ENCODE results near the gene FRRS1L.

The FRRS1L gene

DNA sequence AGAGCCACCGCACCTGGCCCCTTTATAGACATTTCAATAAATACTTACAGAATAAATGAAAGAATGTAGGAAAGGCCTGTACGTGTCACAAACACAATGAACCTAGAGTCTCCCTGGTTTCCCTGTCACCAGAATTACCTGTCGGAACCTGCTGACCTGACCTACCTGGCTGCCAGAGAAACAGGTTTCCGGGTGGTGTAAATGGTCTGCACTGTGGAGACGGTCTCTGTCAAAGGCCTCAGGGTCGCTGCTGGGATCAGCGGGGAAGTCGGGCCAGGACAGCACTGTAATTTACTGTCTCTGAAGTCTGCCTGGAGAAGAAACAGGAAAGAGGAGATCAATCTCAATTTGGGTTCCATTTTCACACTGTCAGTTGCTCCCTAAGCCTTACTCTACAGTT, 9.3 kb upstream of the FRRS1L start:
- DNase-seq (ENCODE audit: low read depth) = no peak

GRCh38 chr9:109172935-109173334, 5.9 kb upstream of the FRRS1L start:
- DNase-seq (ENCODE audit: low read depth) = no peak

DNA sequence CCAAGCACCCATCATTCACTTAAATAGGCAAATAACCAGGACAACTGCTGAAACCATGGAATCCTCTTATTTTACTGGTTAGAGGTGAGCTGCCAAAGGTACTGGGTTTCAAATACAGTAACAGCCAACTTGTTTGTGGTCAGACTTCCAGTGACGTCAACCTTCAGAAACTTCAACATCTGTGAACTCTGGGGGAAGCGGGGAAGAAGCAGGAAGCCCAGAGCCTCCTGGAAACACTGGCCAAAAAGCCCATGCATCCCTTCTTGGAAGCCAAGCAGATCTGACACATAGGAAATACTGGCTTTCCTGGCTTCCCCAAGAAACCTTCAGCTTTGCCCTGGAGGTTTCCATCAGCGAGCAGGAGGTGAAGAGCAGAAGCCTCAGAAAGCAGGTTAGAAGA, 4.9 kb upstream of the FRRS1L start:
- no peak for DNase-seq (ENCODE audit: low read depth)

- no peak for DNase-seq (ENCODE audit: low read depth)
These were observed 1.1 kb upstream of the FRRS1L start for GRCh38 chr9:109168170-109168569.

DNA sequence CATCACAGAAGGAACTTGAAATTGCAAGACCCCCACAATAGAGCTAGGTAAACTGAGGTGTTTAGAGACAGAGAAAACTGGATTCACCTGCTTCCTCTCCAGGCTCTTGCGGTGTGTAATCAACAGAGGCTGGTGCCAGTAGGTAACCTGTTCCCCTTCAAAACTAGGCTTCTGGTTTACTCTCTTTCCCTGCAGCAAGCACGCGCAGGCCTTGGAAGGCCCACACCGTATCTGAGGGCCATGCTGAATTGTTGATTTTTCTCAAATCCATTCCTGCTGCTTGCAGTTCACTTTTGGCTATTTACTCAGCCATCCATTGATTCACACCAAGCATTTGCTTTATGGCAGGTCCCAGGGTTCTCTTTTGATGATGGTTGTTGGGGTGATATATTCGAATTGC, 667 bp upstream of the FRRS1L start:
- DNase-seq (ENCODE audit: low read depth) = no peak

DNA sequence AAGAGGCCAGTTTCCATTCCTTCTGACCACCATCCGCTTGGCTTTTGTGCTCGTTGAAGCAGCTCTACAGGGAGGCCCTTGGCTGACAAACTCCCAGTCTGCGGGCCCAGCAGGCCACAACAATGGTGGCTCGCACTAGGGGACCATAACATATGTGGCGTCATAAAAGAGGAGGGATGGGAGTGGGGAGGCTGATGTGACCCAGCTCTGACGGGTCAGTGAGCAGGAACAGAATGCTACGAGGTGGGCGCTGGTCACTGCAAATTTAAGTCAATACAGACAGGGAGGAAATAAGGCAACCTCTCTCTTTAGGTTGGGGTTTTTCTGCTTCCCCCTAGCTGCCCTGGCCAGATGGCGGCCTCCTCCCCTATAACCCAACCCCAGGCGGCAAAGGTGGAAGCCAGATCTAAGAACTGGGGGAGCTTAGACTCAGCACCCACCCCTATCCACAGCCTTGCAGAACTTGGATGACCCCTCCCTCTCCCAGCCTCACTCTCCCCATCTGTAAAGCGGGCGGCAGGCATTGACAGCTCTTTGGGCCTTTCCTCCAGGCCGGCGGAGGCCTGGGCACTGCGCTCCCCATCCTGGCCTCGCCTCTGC, 778 bp downstream of the FRRS1L start:
- no peak for DNase-seq (ENCODE audit: low read depth)

- no peak for DNase-seq (ENCODE audit: low read depth)
These were observed 3.0 kb downstream of the FRRS1L start for GRCh38 chr9:109164042-109164441.

- DNase-seq (ENCODE audit: low read depth) = no peak
These were observed 3.9 kb downstream of the FRRS1L start for GRCh38 chr9:109163194-109163593.

- no peak for DNase-seq (ENCODE audit: low read depth)
These were observed 4.4 kb downstream of the FRRS1L start for GRCh38 chr9:109162677-109163076.

- no peak for DNase-seq (ENCODE audit: low read depth)
These were observed 5.6 kb downstream of the FRRS1L start for GRCh38 chr9:109161471-109161870.

DNA sequence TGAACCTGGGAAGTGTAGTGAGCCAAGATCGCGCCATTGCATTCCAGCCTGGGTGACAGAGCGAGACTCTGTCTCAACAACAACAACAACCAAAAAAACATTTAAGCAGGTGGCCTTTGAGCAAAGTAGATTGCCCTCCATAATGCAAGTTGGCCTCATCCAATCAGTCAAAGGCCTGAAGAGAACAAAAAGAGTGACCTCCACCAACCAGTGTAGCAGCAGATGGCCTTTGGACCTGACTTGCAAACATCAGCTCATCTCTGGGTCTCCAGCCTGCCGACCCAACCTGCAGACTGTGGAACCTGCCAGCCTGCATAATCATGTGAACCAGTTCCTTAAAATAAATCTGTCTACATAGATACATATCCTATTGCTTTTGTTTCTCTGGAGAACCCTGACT, 7.5 kb downstream of the FRRS1L start:
- no peak for DNase-seq (ENCODE audit: low read depth)

- DNase-seq (ENCODE audit: low read depth) = no peak
These were observed 8.4 kb downstream of the FRRS1L start for GRCh38 chr9:109158651-109159050.

GRCh38 chr9:109156708-109157107, 10.3 kb downstream of the FRRS1L start:
- DNase-seq (ENCODE audit: low read depth) = no peak

GRCh38 chr9:109150925-109151545, 16.0 kb downstream of the FRRS1L start:
- no peak for DNase-seq (ENCODE audit: low read depth)

GRCh38 chr9:109149722-109150121, 17.3 kb downstream of the FRRS1L start:
- no peak for DNase-seq (ENCODE audit: low read depth)

DNA sequence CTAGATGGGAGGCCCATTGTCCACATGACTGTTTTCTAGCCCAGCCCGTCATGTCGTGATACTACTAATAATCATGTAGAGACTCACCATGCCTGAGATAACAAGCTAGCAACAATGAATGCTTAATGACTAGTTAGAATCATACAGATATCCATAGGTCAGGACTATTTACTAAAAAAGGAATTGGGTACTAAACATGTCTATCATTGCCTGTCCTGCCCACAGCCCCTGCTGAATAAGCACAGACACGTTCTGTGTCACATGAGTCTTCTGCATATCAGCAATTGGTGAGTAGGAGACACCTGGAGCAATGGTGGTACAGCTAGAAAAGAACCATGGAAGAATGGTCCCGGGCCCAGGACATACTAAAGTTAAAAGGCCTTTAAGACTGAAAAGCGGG, 18.0 kb downstream of the FRRS1L start:
- DNase-seq (ENCODE audit: low read depth) = no peak

DNA sequence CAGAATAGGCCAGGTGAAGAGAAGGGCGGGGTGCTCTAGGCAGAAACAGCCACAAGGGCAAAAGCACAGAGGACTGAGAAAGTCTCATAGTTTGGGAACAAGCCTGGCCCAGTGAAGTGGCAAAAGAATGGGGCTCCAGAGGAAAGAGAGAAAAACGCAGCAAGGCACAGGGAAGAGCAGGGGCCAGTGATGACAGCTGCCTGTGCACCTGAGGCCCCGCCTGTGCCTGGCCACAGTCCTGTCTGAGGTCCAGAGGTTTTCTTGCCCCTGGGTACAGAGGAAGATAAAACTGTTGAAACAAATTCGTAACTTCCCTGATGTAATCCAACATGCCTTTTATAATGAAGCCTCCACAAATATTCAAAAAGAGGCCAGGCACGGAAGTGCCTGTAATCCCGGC, 22.0 kb downstream of the FRRS1L start:
- no peak for DNase-seq (ENCODE audit: low read depth)

DNA sequence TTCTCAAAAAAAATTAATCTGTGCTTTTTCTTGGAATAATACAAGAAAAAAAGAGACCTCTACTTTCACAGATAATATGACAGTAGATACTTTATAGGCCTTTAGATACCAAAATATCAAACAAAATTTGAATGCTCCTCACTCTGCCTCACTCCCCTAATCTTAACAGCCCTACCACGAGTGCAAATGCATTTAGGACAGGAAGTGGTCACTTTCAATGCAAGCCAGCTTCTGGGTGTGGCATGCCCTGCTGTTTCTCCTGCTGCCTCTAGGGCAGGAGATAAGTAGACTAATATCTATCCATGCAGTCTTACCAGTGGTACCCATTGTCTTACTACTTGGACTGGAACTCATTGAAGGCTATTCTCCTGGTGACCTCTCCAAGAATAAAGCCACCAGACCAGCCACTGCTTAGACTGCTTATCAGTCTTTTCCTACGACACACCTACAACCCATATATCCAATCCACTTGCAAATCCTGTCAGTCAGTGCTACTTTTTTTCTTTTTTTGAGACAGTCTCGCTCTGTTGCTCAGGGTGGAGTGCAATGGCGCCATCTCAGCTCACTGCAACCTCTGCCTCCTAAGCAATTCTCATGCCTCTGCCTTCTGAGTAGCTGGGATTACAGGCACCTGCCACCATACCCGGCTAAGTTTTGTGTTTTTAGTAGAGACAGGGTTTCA, 23.0 kb downstream of the FRRS1L start:
- no peak for DNase-seq (ENCODE audit: low read depth)

- no peak for DNase-seq (ENCODE audit: low read depth)
These were observed 25.7 kb downstream of the FRRS1L start for GRCh38 chr9:109141375-109141774.

GRCh38 chr9:109139851-109140250, 27.2 kb downstream of the FRRS1L start:
- no peak for DNase-seq (ENCODE audit: low read depth)

DNA sequence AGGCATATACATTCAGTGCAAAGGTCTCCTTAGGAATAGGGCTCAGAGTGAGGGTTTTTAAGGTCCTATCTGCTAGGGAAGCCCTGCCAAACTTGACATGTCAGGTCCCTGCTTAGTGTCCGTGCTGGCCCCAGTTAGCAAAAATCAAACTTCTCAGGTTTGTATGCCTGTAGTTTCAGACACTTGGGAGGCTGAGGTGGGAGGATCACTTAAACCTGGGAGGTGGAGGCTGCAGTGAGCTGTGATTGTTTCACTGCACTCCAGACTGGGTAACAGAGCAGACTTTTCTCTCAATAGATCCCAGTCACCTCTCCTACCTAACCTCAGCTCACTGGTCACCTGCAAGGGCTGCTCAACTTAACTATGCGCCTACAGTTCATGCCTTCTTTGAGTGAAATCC, 28.6 kb downstream of the FRRS1L start:
- DNase-seq (ENCODE audit: low read depth) = no peak

- no peak for DNase-seq (ENCODE audit: low read depth)
These were observed 32.9 kb downstream of the FRRS1L start for GRCh38 chr9:109134167-109134578.

DNA sequence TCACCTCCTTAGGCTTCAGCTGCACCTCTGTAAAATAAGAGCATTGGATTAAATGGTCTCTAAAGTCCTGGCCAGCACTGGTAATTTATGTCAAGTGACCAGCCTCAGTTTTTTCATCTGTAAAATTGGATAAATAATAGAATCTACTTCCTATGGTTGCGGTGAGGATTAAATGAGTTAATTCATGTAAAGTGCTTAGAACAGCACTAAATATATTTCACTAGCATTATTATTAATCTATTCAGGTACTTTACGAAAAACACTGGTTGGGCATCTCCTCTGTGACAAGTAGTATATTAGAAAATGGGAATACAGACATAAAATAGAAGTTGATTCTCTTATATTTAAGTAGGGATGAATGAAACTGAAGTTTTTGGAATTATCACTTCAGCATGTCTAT, 33.5 kb downstream of the FRRS1L start:
- DNase-seq (ENCODE audit: low read depth) = no peak

GRCh38 chr9:109132567-109133021, 34.5 kb downstream of the FRRS1L start:
- no peak for DNase-seq (ENCODE audit: low read depth)
